H1 (cell line): ENCODE data around the gene FBLN2. TPM values are rescaled to one million over a fixed set of nuclear protein-coding genes. Genes with fewer than 3 reads are reported as not detected.

Source experiments
- CTCF ChIA-PET: fragments of 300-600 bp; sonication (Branson Sonifier 250); formaldehyde crosslinking; loops from one replicate; lab custom pipeline; 2021; ENCODE audit not compliant: partially characterized antibody; lab: Charles Lee
- POLR2A ChIA-PET: fragments of 300-600 bp; sonication (Branson Sonifier 250); formaldehyde crosslinking; loops from one replicate; lab custom pipeline; 2021; ENCODE audit warnings: inconsistent platforms; ENCODE audit not compliant: partially characterized antibody; lab: Charles Lee
- DNase-seq, 2 experiments: peaks; one replicate each; pipeline versions ENCODE4 v3.0.0 to v3.0.0-alpha.2; 2010 to 2022; ENCODE audit warnings: low spot score in 2 of 2, low read depth in 1 of 2, mixed read lengths in 1 of 2
- FAIRE-seq: peaks from 2 replicates; lab custom pipeline; 2011; peaks lifted over from hg19 to GRCh38; lab: Jason Lieb, UNC
- H2AFZ ChIP-seq: 2 replicates; pipeline ENCODE4 v1.8.1; 2012; ENCODE audit warnings: low read length, inconsistent platforms
- H2AK5ac ChIP-seq: 2 replicates; pipeline ENCODE4 v1.6.1; 2013; ENCODE audit warnings: low read depth, low read length
- H2BK120ac ChIP-seq: replicated peaks from 2 replicates; pipeline ENCODE3; 2013; ENCODE audit warnings: low read depth, low read length, inconsistent platforms
- H2BK12ac ChIP-seq: 2 replicates; pipeline ENCODE4 v1.6.1; 2013; ENCODE audit warnings: low read depth, low read length
- H2BK15ac ChIP-seq: 2 replicates; pipeline ENCODE4 v1.6.1; 2013; ENCODE audit warnings: low read length
- H2BK20ac ChIP-seq: 2 replicates; pipeline ENCODE4 v1.6.1; 2013; ENCODE audit warnings: low read length
- H2BK5ac ChIP-seq: 2 replicates; pipeline ENCODE4 v1.6.1; 2013; ENCODE audit warnings: low read depth, low read length
- H3K14ac ChIP-seq: 2 replicates; pipeline ENCODE4 v1.6.1; 2013; ENCODE audit warnings: inconsistent platforms; ENCODE audit not compliant: insufficient read length
- H3K18ac ChIP-seq: 2 replicates; pipeline ENCODE4 v1.6.1; 2013; ENCODE audit warnings: low read length; ENCODE audit errors: extremely low read depth
- H3K23ac ChIP-seq: 2 replicates; pipeline ENCODE4 v1.6.1; 2013; ENCODE audit warnings: inconsistent platforms; ENCODE audit not compliant: insufficient read length
- H3K23me2 ChIP-seq: 2 replicates; pipeline ENCODE4 v1.6.1; 2013; ENCODE audit warnings: low read depth, low read length
- H3K27ac ChIP-seq: 2 replicates; pipeline ENCODE4 v1.6.1; 2011; ENCODE audit warnings: low read depth, low read length, inconsistent platforms
- H3K27me3 ChIP-seq, 4 experiments: replicated peaks in 1 of 4; 1 replicate in 1 of 4; 2 replicates in 3 of 4; pipeline versions ENCODE4 v1.6.1 to v1.8.1; 2011 to 2013; ENCODE audit warnings: low read length in 3 of 4, mild to moderate bottlenecking in 3 of 4, inconsistent platforms in 2 of 4, mixed read lengths in 2 of 4, moderate library complexity in 1 of 4; ENCODE audit not compliant: control insufficient read depth in 3 of 4, insufficient read depth in 3 of 4; ENCODE audit errors: extremely low read depth in 1 of 4
- H3K36me3 ChIP-seq, 4 experiments: 2 replicates each; pipeline versions ENCODE4 v1.6.1 to v1.8.1; 2011 to 2013; ENCODE audit warnings: mild to moderate bottlenecking in 4 of 4, low read length in 3 of 4, moderate library complexity in 2 of 4, control low read depth in 1 of 4, inconsistent platforms in 1 of 4; ENCODE audit not compliant: insufficient read depth in 4 of 4, control insufficient read depth in 2 of 4
- H3K4ac ChIP-seq: replicated peaks from 2 replicates; pipeline ENCODE3; 2013; ENCODE audit warnings: low read length, low read depth, mixed read lengths, inconsistent platforms; ENCODE audit not compliant: insufficient read length
- H3K4me1 ChIP-seq, 4 experiments: replicated peaks in 1 of 4; 1 replicate in 1 of 4; 2 replicates in 3 of 4; pipeline versions ENCODE4 v1.6.1 to v1.8.1; 2011 to 2013; ENCODE audit warnings: low read length in 3 of 4, inconsistent platforms in 2 of 4, mixed read lengths in 1 of 4; ENCODE audit not compliant: insufficient read depth in 4 of 4, control insufficient read depth in 3 of 4
- H3K4me2 ChIP-seq, 2 experiments: 2 replicates each; pipeline versions ENCODE4 v1.6.1 to v1.8.1; 2011 to 2013; ENCODE audit warnings: low read depth in 2 of 2, low read length in 2 of 2, control low read depth in 1 of 2, inconsistent platforms in 1 of 2, mild to moderate bottlenecking in 1 of 2; ENCODE audit not compliant: insufficient read depth in 1 of 2
- H3K4me3 ChIP-seq, 4 experiments: fragments of 200-600, 300-600 bp in 1 of 4; sonication (generic), shearing (Covaris generic), sonication (Bioruptor Twin) in 1 of 4; 2 replicates each; pipeline versions ENCODE4 v1.5.1 to v1.8.1; 2011 to 2016; ENCODE audit warnings: low read length in 4 of 4, low read depth in 3 of 4, control low read depth in 2 of 4, inconsistent platforms in 2 of 4, mild to moderate bottlenecking in 2 of 4, mixed read lengths in 1 of 4, moderate library complexity in 1 of 4; ENCODE audit not compliant: insufficient read depth in 2 of 4; ENCODE audit errors: extremely low read depth in 1 of 4
- H3K56ac ChIP-seq: replicated peaks from 2 replicates; pipeline ENCODE3; 2013; ENCODE audit warnings: low read depth, mild to moderate bottlenecking, mixed read lengths, low read length, inconsistent platforms; ENCODE audit not compliant: insufficient read length
- H3K79me1 ChIP-seq: 2 replicates; pipeline ENCODE4 v1.6.1; 2013; ENCODE audit warnings: low read depth, low read length, control low read depth
- H3K79me2 ChIP-seq, 2 experiments: 2 replicates each; pipeline versions ENCODE4 v1.6.1 to v1.8.1; 2012 to 2013; ENCODE audit warnings: low read length in 2 of 2, mild to moderate bottlenecking in 2 of 2, inconsistent platforms in 1 of 2; ENCODE audit not compliant: insufficient read depth in 2 of 2, control insufficient read depth in 1 of 2
- H3K9ac ChIP-seq, 4 experiments: replicated peaks in 1 of 4; 1 replicate in 1 of 4; 2 replicates in 3 of 4; pipeline versions ENCODE4 v1.6.1 to v1.8.1; 2011 to 2013; ENCODE audit warnings: low read depth in 3 of 4, low read length in 3 of 4, control low read depth in 2 of 4, mild to moderate bottlenecking in 2 of 4, moderate library complexity in 2 of 4, inconsistent platforms in 1 of 4; ENCODE audit errors: extremely low read depth in 1 of 4
- H3K9me3 ChIP-seq, 2 experiments: 2 replicates each; pipeline versions ENCODE4 v1.6.1 to v1.8.1; 2012 to 2013; ENCODE audit warnings: mild to moderate bottlenecking in 2 of 2, moderate library complexity in 2 of 2, control low read depth in 1 of 2, inconsistent platforms in 1 of 2, low read depth in 1 of 2, low read length in 1 of 2, mixed read lengths in 1 of 2; ENCODE audit not compliant: insufficient read depth in 2 of 2
- H4K20me1 ChIP-seq, 2 experiments: replicated peaks in 1 of 2; 2 replicates each; pipeline versions ENCODE3 to v1.8.1; 2011 to 2013; ENCODE audit warnings: inconsistent platforms in 2 of 2, low read length in 2 of 2, mild to moderate bottlenecking in 1 of 2; ENCODE audit not compliant: insufficient read depth in 2 of 2, control insufficient read depth in 1 of 2
- H4K5ac ChIP-seq: 2 replicates; pipeline ENCODE4 v1.6.1; 2013; ENCODE audit warnings: low read length, low read depth, mixed read lengths, inconsistent platforms; ENCODE audit not compliant: insufficient read length
- H4K8ac ChIP-seq: 2 replicates; pipeline ENCODE4 v1.8.0; 2013; ENCODE audit warnings: mild to moderate bottlenecking, moderate library complexity, low read length, inconsistent platforms; ENCODE audit not compliant: insufficient read depth; ENCODE audit errors: extremely low read depth
- H4K91ac ChIP-seq: replicated peaks from 2 replicates; pipeline ENCODE3; 2013; ENCODE audit warnings: low read length, mixed read lengths, inconsistent platforms; ENCODE audit not compliant: insufficient read length
- RAD21 ChIP-seq, 2 experiments: IDR thresholded peaks in 1 of 2; conservative IDR thresholded peaks in 1 of 2; 2 replicates each; pipeline ENCODE4 v1.6.1; 2011; ENCODE audit warnings: low read depth in 2 of 2, low read length in 2 of 2, improper control_type of control experiment in 1 of 2, inconsistent platforms in 1 of 2, mild to moderate bottlenecking in 1 of 2, moderate library complexity in 1 of 2
- WGBS, 2 experiments: shearing (Covaris generic) in 1 of 2; methylation state at CpG; one replicate each; pipeline versions ENCODE4 v1.1.6 to v1.1.7; 2013 to 2015; ENCODE audit warnings: low lambda C conversion rate in 2 of 2, mixed read lengths in 2 of 2, inconsistent platforms in 1 of 2, low coverage in 1 of 2, missing lambda C conversion rate in 1 of 2; ENCODE audit not compliant: insufficient replicate concordance in 2 of 2, insufficient coverage in 1 of 2, insufficient read length in 1 of 2; ENCODE audit errors: extremely low coverage in 1 of 2, missing lambda C conversion rate in 1 of 2; 5-methylcytosine and 5-hydroxymethylcytosine counted together
- polyA plus RNA-seq, 7 experiments: library from polyadenylated mRNA; depleted of rRNA in 3 of 7; stranded (reverse) in 5 of 7; unstranded in 2 of 7; fragments of >200 nt in 5 of 7; fragments of 200-250 nt in 2 of 7; gene quantifications; 1 replicate in 5 of 7; 2 replicates in 1 of 7; 4 replicates in 1 of 7; pipeline versions ENCODE4 v1.2.1 to v1.2.3, GENCODE V29; 2011 to 2013; ENCODE audit warnings: missing spikeins in 2 of 7, mixed read lengths in 2 of 7
- total RNA-seq: library from RNA; stranded (reverse); fragmentation: NEBNext Ultra II Directional; extraction: Animal tissue kit (Norgen Biotek cat#: 25700); gene quantifications from 2 replicates; pipeline ENCODE4 v1.2.1, GENCODE V29; 2021

Gene FBLN2
- total and polyA plus RNA-seq, 2 of the 8 experiments (the other 6 are each of a cell fraction or from before 2014, with no cell fraction given): 17.4 to 24.2 TPM

- Histone ChIP-seq H3K79me2 (no peaks in the 10 kb centered on the region), H3K4me1 (peaks cover 0 to 17% (median 9%) of the 10 kb centered on the region in 4 experiments; a peak in 5 of 7 replicates), H3K56ac (no peak overlapping the region), H2BK120ac (no peak overlapping the region), H3K23ac (no peak overlapping the region), H3K27ac (no peak overlapping the region), H3K79me1 (no peaks in the 10 kb centered on the region), H4K5ac (no peak overlapping the region), H3K27me3 (peaks cover 0 to 24% (median 18%) of the 10 kb centered on the region in 4 experiments; a peak in 6 of 7 replicates), H3K18ac (no peak overlapping the region), H3K36me3 (no peaks in the 10 kb centered on the region), H3K9ac (peak overlapping the region in 2 of 4 experiments; percentile 13 to 61; a peak in 2 of 7 replicates), H3K14ac (no peak overlapping the region), H3K23me2 (peaks cover 1% of the 10 kb centered on the region; the same call in 1 of the 2 replicates), H2BK5ac (no peak overlapping the region), H3K9me3 (no peaks in the 10 kb centered on the region), H2AFZ (no peak overlapping the region), H2BK20ac (no peak overlapping the region), H4K8ac (peak overlapping the region; percentile 88), H3K4me3 (no peak overlapping the region), H4K91ac (peak overlapping the region; percentile 5), H2AK5ac (peak overlapping the region; percentile 100; the same call in 1 of the 2 replicates), H3K4ac (no peak overlapping the region), H4K20me1 (no peaks in the 10 kb centered on the region), H2BK15ac (peak overlapping the region; percentile 32; the same call in 1 of the 2 replicates), H3K4me2 (no peak overlapping the region), H2BK12ac (peak overlapping the region; percentile 95; the same call in 1 of the 2 replicates)
- FAIRE-seq (no peak), DNase-seq (no peak)
- 89% methylated on average over 9 of the region's 9 CpGs; no CpG with 5 or more reads in 1 of the 2 experiments for whole genome bisulfite sequencing, 2 experiments
- ChIA-PET POLR2A (interaction anchor here (1.1 kb wide), 1 partner anchor 228 kb away, joined by 3 read pairs; no protein-coding TSS in a partner anchor), CTCF (interaction anchor here (0.6 to 34.9 kb wide), 29 partner anchors 14 to 364 kb away, joined by 3 to 772 read pairs (median 4); partner anchors contain the start of genes FBLN2, HDAC11 and WNT7A)
- no peak for TF ChIP-seq RAD21 (IDR thresholded peaks at IDR 0.05 in 1 of 2, conservative IDR thresholded peaks at IDR 0.05 in 1 of 2; ENCODE audit: low read depth in 2 of 2, low read length in 2 of 2)
Observed at GRCh38 chr3:13651057-13651400, 102.1 kb downstream of the FBLN2 start.
